ENCODE measurements around the gene ARSI. TPM values are rescaled to one million over a fixed set of nuclear protein-coding genes. Genes with fewer than 3 reads are reported as not detected.

Gene ARSI
- total RNA-seq, 1 donor from 2014 or later: 3.5 TPM

- no peak for TF ChIP-seq CTCF (IDR thresholded peaks at IDR 0.05)
- intact Hi-C loops (cut with DNase I): no loop called here
- H3K9me3 ChIP-seq: no peaks in the 10 kb centered on the region
- no peaks in the 10 kb centered on the region for H3K36me3 ChIP-seq
- DNase-seq (no peak), ATAC-seq (no peak)
- peaks cover 23% of the 10 kb centered on the region for H3K4me1 ChIP-seq
- H3K27ac ChIP-seq: peak overlapping the region; percentile 65
- no peak overlapping the region for H3K4me3 ChIP-seq
- peaks cover 25% of the 10 kb centered on the region for H3K27me3 ChIP-seq (ENCODE audit: low read depth)
These were observed 1.9 kb upstream of the ARSI start for GRCh38 chr5:150304481-150305081.

- peak overlapping the region; percentile 73 for H3K27ac ChIP-seq
- H3K4me3 ChIP-seq: no peak overlapping the region
- no peak for TF ChIP-seq CTCF (IDR thresholded peaks at IDR 0.05)
- peaks cover 23% of the 10 kb centered on the region for H3K4me1 ChIP-seq
- peak in 1 of 2 donors; percentile 18 for ATAC-seq
- intact Hi-C loops (cut with DNase I): no loop called here
- no peaks in the 10 kb centered on the region for H3K36me3 ChIP-seq
- no peak for DNase-seq
- H3K9me3 ChIP-seq: no peaks in the 10 kb centered on the region
- peaks cover 25% of the 10 kb centered on the region for H3K27me3 ChIP-seq (ENCODE audit: low read depth)
These were observed 1.1 kb upstream of the ARSI start for GRCh38 chr5:150303660-150304386.

- Histone ChIP-seq H3K27me3 (ENCODE audit: low read depth) (peaks cover 25% of the 10 kb centered on the region), H3K4me3 (peak overlapping the region; percentile 49), H3K36me3 (no peaks in the 10 kb centered on the region), H3K4me1 (peaks cover 23% of the 10 kb centered on the region), H3K9me3 (no peaks in the 10 kb centered on the region), H3K27ac (peak overlapping the region; percentile 73)
- no peak for ATAC-seq
- DNase-seq: no peak
- intact Hi-C loops (cut with DNase I): no loop called here
- no peak for TF ChIP-seq CTCF (IDR thresholded peaks at IDR 0.05)
These were observed 438 bp upstream of the ARSI start for GRCh38 chr5:150303070-150303615.

GRCh38 chr5:150301901-150302300 is 804 bp downstream of the ARSI start:
- no peak for DNase-seq
- H3K36me3 ChIP-seq: no peaks in the 10 kb centered on the region
- no peaks in the 10 kb centered on the region for H3K9me3 ChIP-seq
- no peak for TF ChIP-seq CTCF (IDR thresholded peaks at IDR 0.05)
- H3K27me3 ChIP-seq (ENCODE audit: low read depth): peaks cover 25% of the 10 kb centered on the region
- peaks cover 23% of the 10 kb centered on the region for H3K4me1 ChIP-seq
- peak overlapping the region; percentile 49 for H3K4me3 ChIP-seq
- intact Hi-C loops (cut with DNase I): no loop called here
- no peak for ATAC-seq
- H3K27ac ChIP-seq: peak overlapping the region; percentile 73

- DNase-seq (no peak), ATAC-seq (no peak)
- no peaks in the 10 kb centered on the region for H3K36me3 ChIP-seq
- peak overlapping the region; percentile 49 for H3K4me3 ChIP-seq
- H3K27ac ChIP-seq: no peak overlapping the region
- peaks cover 23% of the 10 kb centered on the region for H3K4me1 ChIP-seq
- H3K27me3 ChIP-seq (ENCODE audit: low read depth): peaks cover 25% of the 10 kb centered on the region
- no peaks in the 10 kb centered on the region for H3K9me3 ChIP-seq
- TF ChIP-seq CTCF (IDR thresholded peaks at IDR 0.05): no peak
- intact Hi-C loops (cut with DNase I): no loop called here
These were observed 1.6 kb downstream of the ARSI start for GRCh38 chr5:150301170-150301505.
